Smooth muscle cell (in vitro differentiated cells): Measurements from ENCODE around the gene SLC34A3. TPM values are rescaled to one million over a fixed set of nuclear protein-coding genes. Genes with fewer than 3 reads are reported as not detected.

Experiments
- DNase-seq: peaks from one replicate; lab custom pipeline; 2025; ENCODE audit not compliant: unreplicated experiment; lab: John Stamatoyannopoulos, UW
- H2AFZ ChIP-seq: fragments of 200-600 bp; sonication (generic); 2 replicates; pipeline ENCODE4 v1.6.0; 2016; ENCODE audit warnings: antibody characterized with exemption, low read depth, mild to moderate bottlenecking
- H3F3A ChIP-seq: fragments of 200-600 bp; sonication (generic); 2 replicates; pipeline ENCODE4 v1.6.0; 2017; ENCODE audit warnings: antibody characterized with exemption, low read depth
- H3K27ac ChIP-seq: fragments of 200-600 bp; sonication (generic); 2 replicates; pipeline ENCODE4 v1.5.1; 2016; ENCODE audit warnings: low read depth, mild to moderate bottlenecking
- H3K27me3 ChIP-seq: fragments of 200-600 bp; sonication (generic); 2 replicates; pipeline ENCODE4 v1.6.1; 2016; ENCODE audit warnings: low read depth, mild to moderate bottlenecking
- H3K36me3 ChIP-seq: fragments of 200-600 bp; sonication (generic); 2 replicates; pipeline ENCODE4 v1.5.1; 2016; ENCODE audit warnings: low read depth
- H3K4me1 ChIP-seq: fragments of 200-600 bp; sonication (generic); 2 replicates; pipeline ENCODE4 v1.5.1; 2016; ENCODE audit warnings: low read depth
- H3K4me2 ChIP-seq: fragments of 200-600 bp; sonication (generic); 2 replicates; pipeline ENCODE4 v1.6.0; 2016; ENCODE audit warnings: mild to moderate bottlenecking
- H3K4me3 ChIP-seq: fragments of 200-600 bp; sonication (generic); 2 replicates; pipeline ENCODE4 v1.5.1; 2016; ENCODE audit warnings: mild to moderate bottlenecking
- H3K79me2 ChIP-seq: fragments of 200-600 bp; sonication (generic); 2 replicates; pipeline ENCODE4 v1.6.0; 2016; ENCODE audit warnings: low read depth, mild to moderate bottlenecking
- H3K9ac ChIP-seq: fragments of 200-600 bp; sonication (generic); 2 replicates; pipeline ENCODE4 v1.6.0; 2016; ENCODE audit warnings: low read depth
- H3K9me3 ChIP-seq: fragments of 200-600 bp; sonication (generic); replicated peaks from 2 replicates; pipeline ENCODE4 v1.5.1; 2016; ENCODE audit warnings: low read depth
- H4K20me1 ChIP-seq: fragments of 200-600 bp; sonication (generic); 2 replicates; pipeline ENCODE4 v1.6.0; 2016; ENCODE audit warnings: low read depth
- WGBS: methylation state at CpG from one replicate; pipeline ENCODE4 v1.1.7; 2016; ENCODE audit warnings: low lambda C conversion rate; 5-methylcytosine and 5-hydroxymethylcytosine counted together
- polyA plus RNA-seq: library from polyadenylated mRNA; unstranded; fragments of >200 nt; fragmentation: Nextera tagmentation; extraction: Ambion mirVana; gene quantifications from 2 replicates; pipeline ENCODE4 v1.2.1, GENCODE V29; 2016
- total RNA-seq: library from RNA; depleted of rRNA; stranded (reverse); fragments of >200 nt; gene quantifications from 2 replicates; pipeline ENCODE4 v1.2.3, GENCODE V29; 2014
- TF ChIP-seq, protein P1 (sequence below): fragments of 200-600 bp; sonication (generic); IDR thresholded peaks from 2 replicates; pipeline ENCODE4 v1.5.1; 2017; ENCODE audit warnings: borderline replicate concordance, mild to moderate bottlenecking, antibody characterized with exemption; ENCODE audit not compliant: insufficient read depth, poor library complexity, severe bottlenecking

Gene SLC34A3
- total and polyA plus RNA-seq, 2 experiments from 2014 or later = not detected

DNA sequence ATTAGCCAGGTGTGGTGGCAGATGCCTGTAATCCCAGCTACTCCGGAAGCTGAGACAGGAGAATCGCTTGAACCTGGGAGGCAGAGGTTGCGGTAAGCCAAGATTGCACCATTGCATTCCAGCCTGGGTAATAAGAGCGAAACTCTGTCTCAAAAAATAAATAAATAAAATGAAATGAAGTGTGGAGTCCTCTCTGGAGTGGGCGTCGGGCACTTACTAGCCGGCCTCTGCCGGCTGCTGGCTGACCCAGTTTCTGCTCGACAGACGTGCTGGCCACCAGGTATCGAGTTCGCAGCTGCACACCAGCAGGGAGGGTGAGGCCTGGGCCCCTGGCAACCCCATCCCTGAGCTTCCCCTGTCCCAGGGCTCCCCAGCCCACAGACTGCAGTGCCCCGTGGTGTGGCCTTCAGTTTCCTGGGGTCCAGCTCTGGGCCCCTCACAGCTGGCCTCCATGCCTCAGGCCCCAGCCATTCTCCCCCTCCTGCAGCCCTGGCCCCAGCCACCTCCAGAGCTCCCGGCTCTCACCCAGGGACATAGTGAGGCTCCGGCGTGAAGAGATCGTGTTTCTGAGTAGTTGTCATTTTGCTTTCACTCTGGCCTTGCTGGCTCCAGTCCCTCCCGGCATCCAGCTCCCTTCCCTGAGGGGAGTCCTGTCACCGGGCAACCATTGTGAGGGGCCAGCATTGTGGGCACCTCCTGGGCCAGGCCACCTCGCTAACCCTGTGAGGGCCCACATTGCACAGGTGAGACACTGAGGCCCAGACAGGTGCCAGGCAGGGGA, 16.6 kb downstream of the SLC34A3 start:
- no peaks in the 10 kb centered on the region for H3K27me3 ChIP-seq
- H3K4me3 ChIP-seq = no peak overlapping the region
- H3K4me1 ChIP-seq = peaks cover 2% of the 10 kb centered on the region
- H3K27ac ChIP-seq = no peak overlapping the region
- H3K79me2 ChIP-seq = peaks cover 14% of the 10 kb centered on the region
- peaks cover 20% of the 10 kb centered on the region for H4K20me1 ChIP-seq
- no peak overlapping the region for H3K9ac ChIP-seq
- H3K36me3 ChIP-seq = no peaks in the 10 kb centered on the region
- DNase-seq = no peak
- TF ChIP-seq, protein P1, sequence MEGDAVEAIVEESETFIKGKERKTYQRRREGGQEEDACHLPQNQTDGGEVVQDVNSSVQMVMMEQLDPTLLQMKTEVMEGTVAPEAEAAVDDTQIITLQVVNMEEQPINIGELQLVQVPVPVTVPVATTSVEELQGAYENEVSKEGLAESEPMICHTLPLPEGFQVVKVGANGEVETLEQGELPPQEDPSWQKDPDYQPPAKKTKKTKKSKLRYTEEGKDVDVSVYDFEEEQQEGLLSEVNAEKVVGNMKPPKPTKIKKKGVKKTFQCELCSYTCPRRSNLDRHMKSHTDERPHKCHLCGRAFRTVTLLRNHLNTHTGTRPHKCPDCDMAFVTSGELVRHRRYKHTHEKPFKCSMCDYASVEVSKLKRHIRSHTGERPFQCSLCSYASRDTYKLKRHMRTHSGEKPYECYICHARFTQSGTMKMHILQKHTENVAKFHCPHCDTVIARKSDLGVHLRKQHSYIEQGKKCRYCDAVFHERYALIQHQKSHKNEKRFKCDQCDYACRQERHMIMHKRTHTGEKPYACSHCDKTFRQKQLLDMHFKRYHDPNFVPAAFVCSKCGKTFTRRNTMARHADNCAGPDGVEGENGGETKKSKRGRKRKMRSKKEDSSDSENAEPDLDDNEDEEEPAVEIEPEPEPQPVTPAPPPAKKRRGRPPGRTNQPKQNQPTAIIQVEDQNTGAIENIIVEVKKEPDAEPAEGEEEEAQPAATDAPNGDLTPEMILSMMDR = no peak
- H2AFZ ChIP-seq = no peak overlapping the region
- no peak overlapping the region for H3K4me2 ChIP-seq
- peaks cover 13% of the 10 kb centered on the region for H3F3A ChIP-seq
- H3K9me3 ChIP-seq = no peaks in the 10 kb centered on the region
- WGBS = 79% methylated on average over 20 of the region's 20 CpGs

DNA sequence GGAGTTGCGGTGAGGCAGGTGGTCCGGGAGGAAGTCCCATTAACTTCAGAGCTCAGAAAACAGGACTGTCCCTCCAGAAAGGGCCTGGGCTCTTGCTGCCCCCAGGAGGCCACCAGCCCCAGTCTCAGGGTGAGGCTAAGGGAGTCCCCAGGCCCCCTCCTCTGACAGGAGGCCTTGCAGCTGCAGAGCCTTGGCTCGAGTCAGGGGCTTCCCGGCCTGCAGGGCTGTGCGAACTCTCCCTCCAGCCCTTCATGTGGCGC, 17.1 kb downstream of the SLC34A3 start:
- WGBS = 94% methylated on average over 6 of the region's 6 CpGs
- Histone ChIP-seq H3K36me3 (no peaks in the 10 kb centered on the region), H3K4me2 (no peak overlapping the region)

DNA sequence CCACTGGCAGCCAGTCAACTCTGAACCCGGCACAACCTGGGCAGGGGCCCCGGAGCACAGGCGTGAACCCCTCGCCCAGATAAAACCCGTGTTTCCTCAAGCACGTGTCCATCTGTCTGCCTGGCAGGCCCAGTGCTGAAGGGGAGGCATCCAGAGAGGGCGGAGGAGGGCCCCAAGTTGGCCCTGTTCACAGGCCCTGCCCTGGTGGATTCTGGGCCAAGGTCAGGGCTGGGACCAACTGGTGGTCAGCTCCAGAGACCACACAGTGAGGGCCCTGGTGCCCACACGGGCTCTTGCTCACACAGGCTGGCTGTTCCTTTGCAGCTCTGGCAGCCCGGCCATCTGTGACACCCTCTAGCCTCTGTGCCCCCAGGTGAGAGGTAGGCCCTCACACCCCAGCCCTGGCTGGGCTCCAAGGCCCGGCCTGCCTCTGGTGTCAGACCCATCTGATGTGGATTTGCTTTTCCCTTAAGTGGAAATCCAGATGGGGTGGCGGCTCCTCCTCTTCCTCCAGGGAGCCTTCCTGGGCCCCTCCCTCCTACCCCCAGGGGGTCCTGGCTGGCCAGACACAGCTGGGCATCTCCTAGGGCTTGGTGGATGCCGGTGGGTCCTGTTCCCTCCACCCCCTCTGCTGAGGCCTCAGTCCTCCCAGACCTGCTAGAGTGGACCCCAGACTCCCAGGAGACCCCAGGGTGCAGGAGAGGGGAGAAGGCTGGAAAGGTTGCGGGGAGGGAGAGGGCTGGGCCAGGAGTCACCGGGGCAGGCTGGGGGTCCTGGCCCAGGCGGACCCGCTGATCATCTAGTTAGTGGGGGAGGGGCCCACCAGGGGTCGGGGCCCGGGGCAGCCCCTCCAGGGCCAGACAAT, 19.9 kb downstream of the SLC34A3 start:
- Histone ChIP-seq H3K4me2 (no peak overlapping the region), H3K79me2 (peaks cover 3% of the 10 kb centered on the region), H3K4me1 (peaks cover 9% of the 10 kb centered on the region), H3K27ac (no peak overlapping the region), H3K36me3 (no peaks in the 10 kb centered on the region), H3K9me3 (no peaks in the 10 kb centered on the region), H3K27me3 (no peaks in the 10 kb centered on the region), H3K9ac (no peak overlapping the region), H3F3A (no peaks in the 10 kb centered on the region), H2AFZ (no peak overlapping the region), H3K4me3 (no peak overlapping the region), H4K20me1 (no peaks in the 10 kb centered on the region)
- WGBS = 87% methylated on average over 14 of the region's 18 CpGs
- TF ChIP-seq, protein P1 = no peak
- no peak for DNase-seq

More for the DNA sequence above, 17.1 kb downstream of the SLC34A3 start:
- no peak overlapping the region for H3K4me3 ChIP-seq
- no peaks in the 10 kb centered on the region for H3K4me1 ChIP-seq
- H2AFZ ChIP-seq = no peak overlapping the region
- H3K9me3 ChIP-seq = no peaks in the 10 kb centered on the region
- H3K27ac ChIP-seq = no peak overlapping the region
- peaks cover 8% of the 10 kb centered on the region for H3F3A ChIP-seq
- TF ChIP-seq, protein P1 = no peak
- no peak overlapping the region for H3K9ac ChIP-seq
- H3K79me2 ChIP-seq = peaks cover 9% of the 10 kb centered on the region
- DNase-seq = no peak
- H4K20me1 ChIP-seq = peaks cover 15% of the 10 kb centered on the region
- no peaks in the 10 kb centered on the region for H3K27me3 ChIP-seq

DNA sequence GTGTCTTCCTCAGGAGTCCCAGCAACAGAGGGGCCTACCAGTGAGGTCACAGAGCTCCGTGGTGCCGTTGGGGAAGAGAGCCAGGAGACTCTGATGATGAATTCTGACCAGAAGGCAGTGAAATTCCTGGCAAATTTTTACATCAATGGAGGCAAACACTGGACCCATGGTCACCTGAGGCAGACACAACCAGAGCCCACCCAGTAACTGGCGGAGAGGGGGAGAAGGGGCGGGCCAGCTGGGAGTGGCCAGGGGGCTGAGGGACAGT, 20.4 kb downstream of the SLC34A3 start, which contains the start of gene STPG3:
Gene STPG3 (plus strand): TSS at position 93 of the 268 bp plus-strand sequence. CDS start 1 bp downstream, at position 94.
- WGBS = 69% methylated on average over 2 of the region's 4 CpGs
- no peak within 1 kb of the TSS for H3K4me3 ChIP-seq
- no peaks in the 10 kb centered on the region for H3F3A ChIP-seq
- TF ChIP-seq, protein P1 = no peak
- no peak within 1 kb of the TSS for H3K27ac ChIP-seq
- peaks cover 9% of the 10 kb centered on the region for H3K79me2 ChIP-seq
- H3K36me3 ChIP-seq = no peaks in the 10 kb centered on the region
- DNase-seq = no peak
- no peak within 1 kb of the TSS for H3K4me2 ChIP-seq
- H3K4me1 ChIP-seq = peaks cover 13% of the 10 kb centered on the region
- peaks cover 4% of the 10 kb centered on the region for H4K20me1 ChIP-seq
- no peak within 1 kb of the TSS for H2AFZ ChIP-seq
- H3K9ac ChIP-seq = no peak within 1 kb of the TSS
- H3K27me3 ChIP-seq = no peaks in the 10 kb centered on the region
- H3K9me3 ChIP-seq = no peaks in the 10 kb centered on the region
